ENCODE results near the gene GJD2.

GRCh38 chr15:34734303-34734702 lies 20.5 kb downstream of the GJD2 start:
- TF ChIP-seq CTCF (IDR thresholded peaks at IDR 0.05) (no peak), POLR2A (IDR thresholded peaks at IDR 0.05) (no peak)
